ENCODE results near the gene ATAD5.

DNA sequence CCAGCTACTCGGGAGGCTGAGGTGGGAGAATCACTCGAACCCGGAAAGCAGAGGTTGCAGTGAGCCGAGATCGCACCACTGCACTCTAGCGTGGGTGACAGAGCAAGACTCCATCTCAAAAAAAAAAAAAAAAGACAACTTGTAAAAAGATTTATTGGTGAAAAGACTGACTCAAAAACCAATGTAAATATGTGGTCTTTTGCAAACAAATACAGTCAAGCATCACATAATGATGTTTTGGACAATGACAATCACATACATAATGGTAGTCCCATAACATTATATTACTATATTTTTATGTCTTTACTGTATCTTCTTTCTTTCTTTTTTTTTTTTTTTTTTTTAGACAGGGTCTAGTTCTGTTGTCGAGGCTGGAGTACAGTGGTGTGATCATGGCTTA, 15.6 kb upstream of the ATAD5 start:
- no peak for TF ChIP-seq POLR2A (IDR thresholded peaks at IDR 0.05)
- TF ChIP-seq, protein P1, sequence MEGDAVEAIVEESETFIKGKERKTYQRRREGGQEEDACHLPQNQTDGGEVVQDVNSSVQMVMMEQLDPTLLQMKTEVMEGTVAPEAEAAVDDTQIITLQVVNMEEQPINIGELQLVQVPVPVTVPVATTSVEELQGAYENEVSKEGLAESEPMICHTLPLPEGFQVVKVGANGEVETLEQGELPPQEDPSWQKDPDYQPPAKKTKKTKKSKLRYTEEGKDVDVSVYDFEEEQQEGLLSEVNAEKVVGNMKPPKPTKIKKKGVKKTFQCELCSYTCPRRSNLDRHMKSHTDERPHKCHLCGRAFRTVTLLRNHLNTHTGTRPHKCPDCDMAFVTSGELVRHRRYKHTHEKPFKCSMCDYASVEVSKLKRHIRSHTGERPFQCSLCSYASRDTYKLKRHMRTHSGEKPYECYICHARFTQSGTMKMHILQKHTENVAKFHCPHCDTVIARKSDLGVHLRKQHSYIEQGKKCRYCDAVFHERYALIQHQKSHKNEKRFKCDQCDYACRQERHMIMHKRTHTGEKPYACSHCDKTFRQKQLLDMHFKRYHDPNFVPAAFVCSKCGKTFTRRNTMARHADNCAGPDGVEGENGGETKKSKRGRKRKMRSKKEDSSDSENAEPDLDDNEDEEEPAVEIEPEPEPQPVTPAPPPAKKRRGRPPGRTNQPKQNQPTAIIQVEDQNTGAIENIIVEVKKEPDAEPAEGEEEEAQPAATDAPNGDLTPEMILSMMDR (IDR thresholded peaks at IDR 0.05), result no peak

Data from tibial nerve (tissue), 3 donors.